ENCODE results near the gene PRODH2. TPM values are rescaled to one million over a fixed set of nuclear protein-coding genes. Genes with fewer than 3 reads are reported as not detected.
"Not testable (repeated sequence)": the region's sequence is repeated elsewhere in the genome, so short reads cannot be mapped to it uniquely, and the experiment has no call there.

PRODH2 gene
- total and polyA plus RNA-seq, 12 donors = 0.07 to 0.46 TPM; not detected in 10

DNA sequence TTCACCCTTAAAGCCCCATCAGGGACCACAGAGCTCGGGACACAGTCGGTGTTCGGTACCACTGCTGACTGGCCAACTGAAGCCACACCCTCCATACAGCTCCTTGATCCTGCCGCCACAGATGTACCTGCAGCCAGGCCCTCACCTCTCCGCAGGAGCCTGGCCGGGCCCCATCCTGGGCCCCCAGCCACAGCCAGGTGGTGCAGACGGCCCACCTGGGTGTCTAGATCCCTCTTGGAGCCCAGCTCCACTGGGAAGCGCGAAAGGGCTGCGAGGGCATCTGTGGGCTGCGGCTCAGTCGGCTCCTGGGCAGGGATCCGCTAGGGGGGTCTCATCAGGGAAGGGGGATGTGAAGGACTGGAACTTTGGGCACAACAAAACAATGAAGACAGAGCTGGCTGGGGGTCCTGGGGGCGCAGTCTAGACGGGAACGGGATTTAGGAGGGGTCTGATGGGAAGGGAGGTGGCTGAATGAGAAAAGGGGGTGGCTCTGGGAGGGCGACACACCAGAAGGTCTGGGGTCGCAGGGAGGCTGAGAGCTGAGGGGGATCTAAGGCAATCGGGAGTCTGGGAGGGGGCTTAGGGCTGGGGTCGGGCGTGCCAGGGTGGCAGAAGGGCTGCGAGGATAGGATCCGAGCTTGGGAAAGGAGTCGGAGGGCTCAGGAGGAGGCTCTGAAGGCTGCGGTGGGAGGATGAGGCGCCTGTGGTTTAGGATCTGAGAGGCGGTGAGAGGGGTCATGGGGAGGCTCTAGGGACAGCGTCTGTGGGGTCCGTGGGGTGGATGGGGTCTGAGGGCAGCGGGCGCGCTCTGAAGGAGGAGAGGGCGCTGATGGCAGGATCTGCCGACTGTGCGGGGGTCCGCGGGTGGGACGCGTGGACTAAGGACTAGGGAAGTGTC is 15.8 kb downstream of the PRODH2 start:
- Histone ChIP-seq H3K27me3 (peaks cover 8% of the 10 kb centered on the region), H3K36me3 (replicated peaks in 1 of 2) (no peaks in the 10 kb centered on the region), H3K4me1 (replicated peaks in 1 of 2) (no peaks in the 10 kb centered on the region), H3K4me3 (no peak overlapping the region), H3K27ac (no peak overlapping the region), H3K9me3 (replicated peaks in 1 of 3) (no peaks in the 10 kb centered on the region)
- intact Hi-C loops (cut with DNase I) = loop anchor here in 1 of 2 donors (5.0 kb wide), 1 partner anchor 50 kb away; no protein-coding TSS in a partner anchor
- DNase-seq = no peak
- 24 to 32% (median 30%) methylated on average over 34 to 39 of the region's 39 CpGs for WGBS, 4 donors
- TF ChIP-seq CTCF (IDR thresholded peaks at IDR 0.05) (no peak), POLR2A (IDR thresholded peaks at IDR 0.05) (no peak)

GRCh38 chr19:35795564-35795963 is 17.1 kb downstream of the PRODH2 start:
- H3K4me3 ChIP-seq; H3K27ac ChIP-seq; H3K4me1 ChIP-seq (replicated peaks in 1 of 2); H3K9me3 ChIP-seq (replicated peaks in 1 of 3); DNase-seq; H3K27me3 ChIP-seq; H3K36me3 ChIP-seq (replicated peaks in 1 of 2): not testable (repeated sequence)
- 73 to 100% (median 81%) methylated on average over 1 of the region's 1 CpG for WGBS, 4 donors
- intact Hi-C loops (cut with DNase I) = loop anchor here in 1 of 2 donors (5.0 kb wide), 1 partner anchor 52 kb away; no protein-coding TSS in a partner anchor

DNA sequence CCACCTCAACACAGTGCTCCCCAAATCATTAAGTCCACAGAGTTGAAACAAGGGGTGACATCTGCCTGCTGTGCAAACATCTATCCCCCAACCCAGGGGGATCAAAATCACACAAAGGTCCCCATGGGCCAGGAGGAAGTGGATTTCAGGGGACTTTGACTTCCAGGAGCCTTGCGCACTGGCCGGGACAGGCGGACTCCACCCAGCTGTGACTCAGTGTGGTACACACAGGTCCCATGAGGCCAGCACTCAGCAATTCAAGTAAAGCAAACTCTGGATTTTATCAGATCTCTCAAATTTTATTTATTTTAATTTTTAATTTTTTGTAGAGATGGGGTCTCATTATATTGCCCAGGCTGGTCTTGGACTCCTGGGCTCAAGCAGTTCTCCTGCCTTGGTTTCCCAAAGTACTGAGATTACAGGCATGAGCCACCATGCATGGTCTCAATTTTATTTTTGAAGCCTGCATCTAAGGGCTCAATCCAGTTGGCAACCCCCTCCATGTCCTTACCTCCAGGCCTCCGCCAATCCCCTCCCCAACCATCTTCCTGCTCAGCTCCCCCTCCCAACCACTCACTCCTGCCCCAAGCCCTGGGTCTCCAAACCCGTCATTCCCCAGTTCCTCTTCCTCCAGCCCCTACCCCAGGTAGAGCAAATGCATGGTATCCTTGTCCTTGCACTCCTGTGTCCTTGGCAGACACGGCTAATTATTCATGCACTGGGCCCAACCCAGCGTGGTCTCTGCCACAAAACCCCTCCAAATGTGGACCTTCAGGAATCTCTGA is 19.1 kb downstream of the PRODH2 start:
- TF ChIP-seq POLR2A (IDR thresholded peaks at IDR 0.05) = no peak
- TF ChIP-seq CTCF (IDR thresholded peaks at IDR 0.05) = no peak
- intact Hi-C loops (cut with DNase I) = no loop called here
- 64 to 82% (median 75%) methylated on average over 7 of the region's 7 CpGs for WGBS, 4 donors

DNA sequence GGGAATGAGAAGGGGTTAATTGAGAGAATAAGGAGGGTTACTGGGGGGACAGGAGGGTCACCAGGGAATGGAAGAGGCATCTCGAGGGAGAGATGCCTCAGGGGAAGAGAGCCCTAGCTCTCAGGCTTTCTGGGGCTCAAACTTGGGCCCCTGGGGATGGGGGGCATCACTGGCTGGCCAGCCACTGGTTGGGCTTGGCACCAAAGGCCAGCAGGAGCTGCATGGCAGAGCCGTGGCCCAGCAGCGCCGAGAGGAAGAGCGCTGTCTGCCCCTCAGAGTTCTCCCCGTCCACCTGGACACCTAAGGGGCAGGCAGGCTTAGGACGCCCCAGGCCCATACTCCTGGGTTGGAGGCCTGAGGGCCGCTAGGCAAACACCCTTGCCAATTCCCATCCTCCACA is 19.8 kb downstream of the PRODH2 start:
- H3K27ac ChIP-seq = no peak overlapping the region
- 35 to 85% (median 79%) methylated on average over 2 to 8 of the region's 8 CpGs for WGBS, 4 donors
- no peak for TF ChIP-seq CTCF (IDR thresholded peaks at IDR 0.05)
- TF ChIP-seq POLR2A (IDR thresholded peaks at IDR 0.05) = no peak
- no peak for DNase-seq
- H3K9me3 ChIP-seq (replicated peaks in 1 of 3) = no peaks in the 10 kb centered on the region
- H3K27me3 ChIP-seq = peaks cover 3% of the 10 kb centered on the region
- H3K36me3 ChIP-seq (replicated peaks in 1 of 2) = no peaks in the 10 kb centered on the region
- no peaks in the 10 kb centered on the region for H3K4me1 ChIP-seq (replicated peaks in 1 of 2)
- H3K4me3 ChIP-seq = no peak overlapping the region
- intact Hi-C loops (cut with DNase I) = no loop called here

More for the DNA sequence above, 19.1 kb downstream of the PRODH2 start:
- H3K36me3 ChIP-seq (replicated peaks in 1 of 2) = no peaks in the 10 kb centered on the region
- no peaks in the 10 kb centered on the region for H3K4me1 ChIP-seq (replicated peaks in 1 of 2)
- H3K4me3 ChIP-seq = no peak overlapping the region
- no peak for DNase-seq
- peaks cover 8% of the 10 kb centered on the region for H3K27me3 ChIP-seq
- no peak overlapping the region for H3K27ac ChIP-seq
- no peaks in the 10 kb centered on the region for H3K9me3 ChIP-seq (replicated peaks in 1 of 3)
